HEK293 (cell line): ENCODE measurements around the gene RORB.

Source experiments
- CTCF ChIA-PET: fragments of 350-600 bp; formaldehyde crosslinking; extraction: SDS; loops from one replicate; lab custom pipeline; 2021; ENCODE audit warnings: antibody characterized with exemption; lab: Yijun Ruan, JAX
- POLR2A ChIA-PET: fragments of 300-600 bp; formaldehyde crosslinking; extraction: SDS; loops from one replicate; lab custom pipeline; 2020; ENCODE audit warnings: antibody characterized with exemption, inconsistent platforms; lab: Yijun Ruan, JAX
- H3K27ac ChIP-seq: fragments of 200-500 bp; sonication (Bioruptor generic); 2 replicates; pipeline ENCODE4 v1.5.1; 2014; ENCODE audit warnings: low read depth, low read length, control low read depth, inconsistent platforms; ENCODE audit errors: extremely low read depth
- H3K36me3 ChIP-seq, 2 experiments: fragments of 200-500 bp in 1 of 2; sonication (Bioruptor generic) in 1 of 2; 1 replicate in 1 of 2; 2 replicates in 1 of 2; pipeline ENCODE4 v1.5.1; 2014 to 2017; ENCODE audit warnings: inconsistent platforms in 2 of 2, low read length in 2 of 2; ENCODE audit not compliant: control insufficient read depth in 2 of 2, insufficient read depth in 1 of 2
- H3K4me1 ChIP-seq: fragments of 200-500 bp; sonication (Bioruptor generic); 2 replicates; pipeline ENCODE4 v1.5.1; 2014; ENCODE audit warnings: mild to moderate bottlenecking, low read length, inconsistent platforms; ENCODE audit not compliant: control insufficient read depth, insufficient read depth
- H3K4me3 ChIP-seq: 2 replicates; pipeline ENCODE4 v1.5.1; 2011; ENCODE audit warnings: low read depth, mild to moderate bottlenecking, control low read depth, low read length, moderate library complexity
- H3K9me3 ChIP-seq: fragments of 200-500 bp; sonication (Bioruptor generic); 2 replicates; pipeline ENCODE4 v1.5.1; 2014; ENCODE audit warnings: low read depth, low read length, inconsistent platforms; ENCODE audit not compliant: control insufficient read depth, insufficient read depth
- BCL11B ChIP-seq: fragments of 450-650 bp; formaldehyde crosslinking; IDR thresholded peaks from 2 replicates; pipeline ENCODE4 v1.5.1; 2016; ENCODE audit warnings: low read depth, missing biosample characterization, missing genetic modification characterization
- KLF1 ChIP-seq: fragments of 450-650 bp; formaldehyde crosslinking; IDR thresholded peaks from 2 replicates; pipeline ENCODE4 v1.5.1; 2016; ENCODE audit warnings: missing biosample characterization, missing genetic modification characterization
- ZBTB48 ChIP-seq: fragments of 450-650 bp; formaldehyde crosslinking; IDR thresholded peaks from 2 replicates; pipeline ENCODE4 v1.5.1; 2016; ENCODE audit warnings: missing biosample characterization, missing genetic modification characterization
- ZIC2 ChIP-seq: fragments of 450-650 bp; formaldehyde crosslinking; IDR thresholded peaks from 2 replicates; pipeline ENCODE4 v1.5.1; 2016; ENCODE audit warnings: missing biosample characterization, missing genetic modification characterization
- ZNF121 ChIP-seq: fragments of 450-650 bp; formaldehyde crosslinking; IDR thresholded peaks from 2 replicates; pipeline ENCODE4 v1.5.1; 2016; ENCODE audit warnings: missing biosample characterization, missing genetic modification characterization
- ZNF223 ChIP-seq: fragments of 450-650 bp; formaldehyde crosslinking; IDR thresholded peaks from 2 replicates; pipeline ENCODE4 v1.5.1; 2016; ENCODE audit warnings: missing biosample characterization, missing genetic modification characterization
- ZNF311 ChIP-seq: fragments of 450-650 bp; formaldehyde crosslinking; IDR thresholded peaks from 2 replicates; pipeline ENCODE4 v1.5.1; 2017; ENCODE audit warnings: missing biosample characterization, missing genetic modification characterization, borderline replicate concordance
- ZNF394 ChIP-seq: fragments of 450-650 bp; formaldehyde crosslinking; IDR thresholded peaks from 2 replicates; pipeline ENCODE4 v1.5.1; 2016; ENCODE audit warnings: missing biosample characterization, missing genetic modification characterization, mild to moderate bottlenecking, moderate library complexity, borderline replicate concordance
- ZNF416 ChIP-seq: fragments of 450-650 bp; formaldehyde crosslinking; IDR thresholded peaks from 2 replicates; pipeline ENCODE4 v1.5.1; 2016; ENCODE audit warnings: missing biosample characterization, missing genetic modification characterization
- ZNF48 ChIP-seq: fragments of 450-650 bp; formaldehyde crosslinking; IDR thresholded peaks from 2 replicates; pipeline ENCODE4 v1.5.1; 2016; ENCODE audit warnings: missing biosample characterization, missing genetic modification characterization
- ZNF560 ChIP-seq: fragments of 450-650 bp; formaldehyde crosslinking; IDR thresholded peaks from 2 replicates; pipeline ENCODE4 v1.5.1; 2017; ENCODE audit warnings: missing biosample characterization, missing genetic modification characterization, borderline replicate concordance
- ZNF664 ChIP-seq: fragments of 450-650 bp; formaldehyde crosslinking; IDR thresholded peaks from 2 replicates; pipeline ENCODE4 v1.5.1; 2016; ENCODE audit warnings: missing biosample characterization, missing genetic modification characterization
- ZNF785 ChIP-seq: fragments of 450-650 bp; formaldehyde crosslinking; IDR thresholded peaks from 2 replicates; pipeline ENCODE4 v1.5.1; 2016; ENCODE audit warnings: missing biosample characterization, missing genetic modification characterization
- ZNF791 ChIP-seq: fragments of 450-650 bp; formaldehyde crosslinking; IDR thresholded peaks from 2 replicates; pipeline ENCODE4 v1.5.1; 2016; ENCODE audit warnings: missing biosample characterization, missing genetic modification characterization
- TF ChIP-seq, protein P1 (sequence below): fragments of 450-650 bp; formaldehyde crosslinking; IDR thresholded peaks from 2 replicates; pipeline ENCODE4 v1.5.1; 2016; ENCODE audit warnings: missing biosample characterization, missing genetic modification characterization, borderline replicate concordance
- TF ChIP-seq, protein P2 (sequence below): fragments of 450-650 bp; formaldehyde crosslinking; IDR thresholded peaks from 2 replicates; pipeline ENCODE4 v1.5.1; 2016; ENCODE audit warnings: missing biosample characterization, missing genetic modification characterization, borderline replicate concordance
- TF ChIP-seq, protein P3 (sequence below): fragments of 450-650 bp; formaldehyde crosslinking; IDR thresholded peaks from 2 replicates; pipeline ENCODE4 v1.5.1; 2017; ENCODE audit warnings: missing biosample characterization, missing genetic modification characterization
- TF ChIP-seq, protein P4 (sequence below): fragments of 450-650 bp; formaldehyde crosslinking; IDR thresholded peaks from 2 replicates; pipeline ENCODE4 v1.5.1; 2016; ENCODE audit warnings: missing biosample characterization, missing genetic modification characterization

The RORB gene

GRCh38 chr9:74499770-74500583 lies 2.8 kb downstream of the RORB start (continued):
- TF ChIP-seq ZNF664 (tag by site-specific recombination), result no peak

GRCh38 chr9:74500584-74500924 lies 3.4 kb downstream of the RORB start:
- CTCF ChIA-PET, result no interaction called here
- POLR2A ChIA-PET, result no interaction called here
- Histone ChIP-seq H3K27ac (no peak overlapping the region), H3K36me3 (no peaks in the 10 kb centered on the region), H3K9me3 (no peaks in the 10 kb centered on the region), H3K4me3 (no peak overlapping the region), H3K4me1 (no peaks in the 10 kb centered on the region)
- TF ChIP-seq ZIC2 (tag by site-specific recombination), result no peak
- no peak for TF ChIP-seq ZNF785
- TF ChIP-seq, protein P1, sequence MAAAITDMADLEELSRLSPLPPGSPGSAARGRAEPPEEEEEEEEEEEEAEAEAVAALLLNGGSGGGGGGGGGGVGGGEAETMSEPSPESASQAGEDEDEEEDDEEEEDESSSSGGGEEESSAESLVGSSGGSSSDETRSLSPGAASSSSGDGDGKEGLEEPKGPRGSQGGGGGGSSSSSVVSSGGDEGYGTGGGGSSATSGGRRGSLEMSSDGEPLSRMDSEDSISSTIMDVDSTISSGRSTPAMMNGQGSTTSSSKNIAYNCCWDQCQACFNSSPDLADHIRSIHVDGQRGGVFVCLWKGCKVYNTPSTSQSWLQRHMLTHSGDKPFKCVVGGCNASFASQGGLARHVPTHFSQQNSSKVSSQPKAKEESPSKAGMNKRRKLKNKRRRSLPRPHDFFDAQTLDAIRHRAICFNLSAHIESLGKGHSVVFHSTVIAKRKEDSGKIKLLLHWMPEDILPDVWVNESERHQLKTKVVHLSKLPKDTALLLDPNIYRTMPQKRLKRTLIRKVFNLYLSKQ (tag by site-specific recombination), result no peak
- TF ChIP-seq KLF1 (tag by site-specific recombination), result no peak
- TF ChIP-seq ZNF791 (tag by site-specific recombination), result no peak
- TF ChIP-seq, protein P2, sequence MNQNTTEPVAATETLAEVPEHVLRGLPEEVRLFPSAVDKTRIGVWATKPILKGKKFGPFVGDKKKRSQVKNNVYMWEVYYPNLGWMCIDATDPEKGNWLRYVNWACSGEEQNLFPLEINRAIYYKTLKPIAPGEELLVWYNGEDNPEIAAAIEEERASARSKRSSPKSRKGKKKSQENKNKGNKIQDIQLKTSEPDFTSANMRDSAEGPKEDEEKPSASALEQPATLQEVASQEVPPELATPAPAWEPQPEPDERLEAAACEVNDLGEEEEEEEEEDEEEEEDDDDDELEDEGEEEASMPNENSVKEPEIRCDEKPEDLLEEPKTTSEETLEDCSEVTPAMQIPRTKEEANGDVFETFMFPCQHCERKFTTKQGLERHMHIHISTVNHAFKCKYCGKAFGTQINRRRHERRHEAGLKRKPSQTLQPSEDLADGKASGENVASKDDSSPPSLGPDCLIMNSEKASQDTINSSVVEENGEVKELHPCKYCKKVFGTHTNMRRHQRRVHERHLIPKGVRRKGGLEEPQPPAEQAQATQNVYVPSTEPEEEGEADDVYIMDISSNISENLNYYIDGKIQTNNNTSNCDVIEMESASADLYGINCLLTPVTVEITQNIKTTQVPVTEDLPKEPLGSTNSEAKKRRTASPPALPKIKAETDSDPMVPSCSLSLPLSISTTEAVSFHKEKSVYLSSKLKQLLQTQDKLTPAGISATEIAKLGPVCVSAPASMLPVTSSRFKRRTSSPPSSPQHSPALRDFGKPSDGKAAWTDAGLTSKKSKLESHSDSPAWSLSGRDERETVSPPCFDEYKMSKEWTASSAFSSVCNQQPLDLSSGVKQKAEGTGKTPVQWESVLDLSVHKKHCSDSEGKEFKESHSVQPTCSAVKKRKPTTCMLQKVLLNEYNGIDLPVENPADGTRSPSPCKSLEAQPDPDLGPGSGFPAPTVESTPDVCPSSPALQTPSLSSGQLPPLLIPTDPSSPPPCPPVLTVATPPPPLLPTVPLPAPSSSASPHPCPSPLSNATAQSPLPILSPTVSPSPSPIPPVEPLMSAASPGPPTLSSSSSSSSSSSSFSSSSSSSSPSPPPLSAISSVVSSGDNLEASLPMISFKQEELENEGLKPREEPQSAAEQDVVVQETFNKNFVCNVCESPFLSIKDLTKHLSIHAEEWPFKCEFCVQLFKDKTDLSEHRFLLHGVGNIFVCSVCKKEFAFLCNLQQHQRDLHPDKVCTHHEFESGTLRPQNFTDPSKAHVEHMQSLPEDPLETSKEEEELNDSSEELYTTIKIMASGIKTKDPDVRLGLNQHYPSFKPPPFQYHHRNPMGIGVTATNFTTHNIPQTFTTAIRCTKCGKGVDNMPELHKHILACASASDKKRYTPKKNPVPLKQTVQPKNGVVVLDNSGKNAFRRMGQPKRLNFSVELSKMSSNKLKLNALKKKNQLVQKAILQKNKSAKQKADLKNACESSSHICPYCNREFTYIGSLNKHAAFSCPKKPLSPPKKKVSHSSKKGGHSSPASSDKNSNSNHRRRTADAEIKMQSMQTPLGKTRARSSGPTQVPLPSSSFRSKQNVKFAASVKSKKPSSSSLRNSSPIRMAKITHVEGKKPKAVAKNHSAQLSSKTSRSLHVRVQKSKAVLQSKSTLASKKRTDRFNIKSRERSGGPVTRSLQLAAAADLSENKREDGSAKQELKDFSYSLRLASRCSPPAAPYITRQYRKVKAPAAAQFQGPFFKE, result no peak
- no peak for TF ChIP-seq ZBTB48 (tag by site-specific recombination)
- no peak for TF ChIP-seq ZNF121
- TF ChIP-seq, protein P3, sequence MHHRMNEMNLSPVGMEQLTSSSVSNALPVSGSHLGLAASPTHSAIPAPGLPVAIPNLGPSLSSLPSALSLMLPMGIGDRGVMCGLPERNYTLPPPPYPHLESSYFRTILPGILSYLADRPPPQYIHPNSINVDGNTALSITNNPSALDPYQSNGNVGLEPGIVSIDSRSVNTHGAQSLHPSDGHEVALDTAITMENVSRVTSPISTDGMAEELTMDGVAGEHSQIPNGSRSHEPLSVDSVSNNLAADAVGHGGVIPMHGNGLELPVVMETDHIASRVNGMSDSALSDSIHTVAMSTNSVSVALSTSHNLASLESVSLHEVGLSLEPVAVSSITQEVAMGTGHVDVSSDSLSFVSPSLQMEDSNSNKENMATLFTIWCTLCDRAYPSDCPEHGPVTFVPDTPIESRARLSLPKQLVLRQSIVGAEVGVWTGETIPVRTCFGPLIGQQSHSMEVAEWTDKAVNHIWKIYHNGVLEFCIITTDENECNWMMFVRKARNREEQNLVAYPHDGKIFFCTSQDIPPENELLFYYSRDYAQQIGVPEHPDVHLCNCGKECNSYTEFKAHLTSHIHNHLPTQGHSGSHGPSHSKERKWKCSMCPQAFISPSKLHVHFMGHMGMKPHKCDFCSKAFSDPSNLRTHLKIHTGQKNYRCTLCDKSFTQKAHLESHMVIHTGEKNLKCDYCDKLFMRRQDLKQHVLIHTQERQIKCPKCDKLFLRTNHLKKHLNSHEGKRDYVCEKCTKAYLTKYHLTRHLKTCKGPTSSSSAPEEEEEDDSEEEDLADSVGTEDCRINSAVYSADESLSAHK (tag by site-specific recombination), result no peak
- no peak for TF ChIP-seq ZNF311
- TF ChIP-seq ZNF223, result no peak
- TF ChIP-seq ZNF394 (tag by site-specific recombination), result no peak
- no peak for TF ChIP-seq ZNF560 (tag by site-specific recombination)
- TF ChIP-seq ZNF48 (tag by site-specific recombination), result no peak
- TF ChIP-seq, protein P4, sequence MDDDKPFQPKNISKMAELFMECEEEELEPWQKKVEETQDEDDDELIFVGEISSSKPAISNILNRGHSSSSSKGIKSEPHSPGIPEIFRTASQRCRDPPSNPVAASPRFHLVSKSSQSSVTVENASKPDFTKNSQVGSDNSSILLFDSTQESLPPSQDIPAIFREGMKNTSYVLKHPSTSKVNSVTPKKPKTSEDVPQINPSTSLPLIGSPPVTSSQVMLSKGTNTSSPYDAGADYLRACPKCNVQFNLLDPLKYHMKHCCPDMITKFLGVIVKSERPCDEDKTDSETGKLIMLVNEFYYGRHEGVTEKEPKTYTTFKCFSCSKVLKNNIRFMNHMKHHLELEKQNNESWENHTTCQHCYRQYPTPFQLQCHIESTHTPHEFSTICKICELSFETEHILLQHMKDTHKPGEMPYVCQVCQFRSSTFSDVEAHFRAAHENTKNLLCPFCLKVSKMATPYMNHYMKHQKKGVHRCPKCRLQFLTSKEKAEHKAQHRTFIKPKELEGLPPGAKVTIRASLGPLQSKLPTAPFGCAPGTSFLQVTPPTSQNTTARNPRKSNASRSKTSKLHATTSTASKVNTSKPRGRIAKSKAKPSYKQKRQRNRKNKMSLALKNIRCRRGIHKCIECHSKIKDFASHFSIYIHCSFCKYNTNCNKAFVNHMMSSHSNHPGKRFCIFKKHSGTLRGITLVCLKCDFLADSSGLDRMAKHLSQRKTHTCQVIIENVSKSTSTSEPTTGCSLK (tag by site-specific recombination), result no peak
- no peak for TF ChIP-seq BCL11B (tag by site-specific recombination)
- TF ChIP-seq ZNF416 (tag by site-specific recombination), result no peak
